ENCODE measurements around the gene SMC5.
"Not testable (repeated sequence)": the region's sequence is repeated elsewhere in the genome, so short reads cannot be mapped to it uniquely, and the experiment has no call there.

SMC5 gene

GRCh38 chr9:70258692-70259511 lies at the start of gene SMC5:
TSS of gene SMC5 (plus strand) at chr9:70258978. CDS start at chr9:70259079, 101 bp downstream.
- DNase-seq = peak; percentile 84

GRCh38 chr9:70217029-70217428 lies 41.7 kb upstream of the SMC5 start:
- no peak for DNase-seq

- no peak for DNase-seq
These were observed 40.0 kb upstream of the SMC5 start for GRCh38 chr9:70218767-70219166.

DNA sequence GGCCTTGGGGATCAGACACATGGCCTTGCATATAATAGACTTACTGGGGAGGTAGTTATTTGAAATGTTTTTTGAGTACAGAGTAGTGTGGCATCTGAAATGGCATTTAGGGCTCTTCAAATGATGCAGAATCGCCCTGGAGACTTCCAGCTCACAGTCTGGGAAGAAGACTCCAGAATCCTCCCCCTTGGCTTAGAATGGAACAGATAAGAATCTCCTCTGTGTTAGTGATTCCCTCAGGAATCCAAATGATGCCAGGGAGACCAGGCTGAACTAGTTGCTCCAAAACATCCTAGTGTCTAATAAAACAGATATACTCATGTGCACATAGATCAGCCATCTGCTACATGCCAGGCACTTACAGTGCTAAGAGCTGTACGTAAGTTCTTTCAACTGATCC lies 38.6 kb upstream of the SMC5 start:
- DNase-seq = no peak

DNA sequence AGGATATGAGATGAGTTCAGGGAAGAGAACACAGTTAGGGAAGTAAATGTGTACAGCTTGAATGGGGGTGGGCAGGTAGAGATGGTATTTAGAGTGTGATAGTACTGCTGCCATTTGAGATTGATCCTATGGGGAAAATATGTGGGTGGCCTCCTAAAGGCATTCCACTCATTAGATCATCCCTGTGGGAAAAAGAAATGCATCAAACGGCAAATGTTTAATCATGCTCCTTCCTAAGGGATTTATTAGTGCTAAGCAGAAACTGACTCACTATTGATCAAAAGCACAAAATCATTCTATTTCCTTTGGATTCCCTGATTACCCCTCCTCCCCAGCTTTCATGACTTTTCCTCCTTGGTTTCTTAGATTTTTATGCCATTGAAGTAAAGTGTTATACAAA lies 36.4 kb upstream of the SMC5 start:
- DNase-seq = no peak

DNA sequence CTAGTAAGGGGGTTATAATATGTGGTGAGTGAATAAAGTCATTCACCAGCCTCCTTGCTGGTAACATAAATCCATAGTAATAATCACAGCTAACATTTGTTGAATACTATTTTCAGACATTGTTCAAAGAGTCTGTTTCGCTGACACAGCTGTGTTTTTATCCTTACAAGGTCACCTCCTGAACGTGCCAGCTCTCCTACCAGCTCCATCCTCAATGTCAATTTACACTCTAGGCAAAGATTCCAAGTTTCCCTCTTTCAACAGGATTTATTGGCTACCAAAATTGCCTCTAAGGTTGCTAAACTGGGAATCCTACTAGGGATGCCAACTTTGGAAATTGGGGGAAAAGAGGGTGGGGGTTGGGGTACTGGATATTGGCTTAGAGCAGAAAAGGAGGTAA lies 30.7 kb upstream of the SMC5 start:
- no peak for DNase-seq

GRCh38 chr9:70228611-70229010 lies 30.2 kb upstream of the SMC5 start:
- DNase-seq = no peak

DNA sequence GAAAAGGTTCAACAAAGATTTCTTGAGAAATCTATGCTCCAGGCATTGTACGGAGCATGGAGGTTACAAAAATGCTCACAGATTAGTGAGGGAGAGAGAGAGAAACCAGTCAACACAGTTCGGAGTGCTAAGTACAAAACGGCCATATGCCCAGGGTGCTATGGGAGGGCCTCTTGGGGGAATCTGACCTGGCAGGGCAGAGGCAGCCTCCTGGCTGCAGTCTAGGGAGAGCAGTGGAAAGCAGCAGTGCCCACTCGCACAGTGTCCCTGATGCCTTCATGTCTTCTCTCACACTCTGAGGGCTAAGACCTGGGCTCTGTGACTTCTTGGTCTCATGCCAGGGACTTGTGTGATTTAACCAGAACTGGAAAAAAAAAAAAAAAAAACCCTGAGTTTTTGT lies 29.8 kb upstream of the SMC5 start:
- no peak for DNase-seq

- peak; percentile 3 for DNase-seq
These were observed 29.2 kb upstream of the SMC5 start for GRCh38 chr9:70229579-70229978.

GRCh38 chr9:70232476-70232875 lies 26.3 kb upstream of the SMC5 start:
- no peak for DNase-seq

DNA sequence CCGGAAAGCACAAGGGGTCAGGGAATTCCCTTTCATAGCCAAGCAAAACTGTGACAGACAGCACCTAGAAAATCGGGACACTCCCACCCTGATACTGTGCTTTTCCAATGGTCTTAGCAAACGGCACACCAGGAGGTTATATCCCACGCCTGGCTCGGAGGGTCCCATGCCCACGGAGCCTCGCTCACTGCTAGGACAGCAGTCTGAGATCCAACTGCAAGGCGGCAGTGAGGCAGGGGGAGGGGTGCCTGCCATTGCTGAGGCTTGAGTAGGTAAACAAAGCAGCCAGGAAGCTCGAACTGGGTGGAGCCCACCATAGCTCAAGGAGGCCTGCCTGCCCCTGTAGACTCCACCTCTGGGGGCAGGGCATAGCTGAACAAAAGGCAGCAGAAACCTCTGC lies 24.6 kb upstream of the SMC5 start:
- DNase-seq = not testable (repeated sequence)

GRCh38 chr9:70245952-70246351 lies 12.8 kb upstream of the SMC5 start:
- DNase-seq = not testable (repeated sequence)

- DNase-seq = no peak
These were observed 8.6 kb upstream of the SMC5 start for GRCh38 chr9:70250221-70250620.

DNA sequence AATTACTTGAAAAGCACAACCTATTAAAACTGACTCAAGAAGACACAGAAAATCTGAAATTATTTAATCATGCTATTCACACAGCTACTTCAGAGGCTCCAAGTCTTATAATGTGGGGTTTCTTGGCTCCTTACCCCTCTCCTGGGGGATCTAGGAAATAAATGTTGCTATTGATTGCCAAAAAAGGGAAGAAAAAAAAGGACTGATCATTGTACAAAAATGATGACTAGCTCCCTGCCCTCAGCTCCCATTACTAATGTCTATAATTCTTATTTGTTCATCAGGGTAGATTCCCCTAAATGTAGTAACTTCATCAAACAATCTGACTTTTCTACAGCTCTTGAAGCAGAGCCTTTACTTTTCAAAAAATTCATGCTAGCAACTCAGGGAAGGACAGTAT lies 3.3 kb upstream of the SMC5 start:
- no peak for DNase-seq

DNA sequence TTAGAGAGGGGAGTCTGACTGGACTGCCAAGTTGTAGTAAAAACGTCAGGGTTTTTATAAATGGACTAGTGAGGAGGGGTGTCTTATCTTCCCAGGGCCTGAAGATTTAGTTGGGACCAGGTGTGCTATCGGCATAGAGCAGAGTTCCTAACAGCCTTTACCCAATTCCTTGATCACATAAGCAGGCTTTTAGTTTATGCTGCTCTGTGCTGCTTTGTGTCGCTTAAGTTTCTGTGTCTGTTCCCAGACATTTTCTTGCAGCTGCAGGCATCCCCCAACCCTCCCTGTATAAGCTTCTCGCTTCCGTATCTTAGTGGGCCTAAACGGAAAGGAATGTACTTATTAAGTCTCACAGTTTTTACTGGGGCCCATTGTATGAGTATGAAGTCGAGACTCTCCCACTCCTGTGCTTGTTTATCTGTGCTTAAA lies 2.6 kb upstream of the SMC5 start:
- DNase-seq = no peak

- DNase-seq = no peak
These were observed 1.3 kb upstream of the SMC5 start for GRCh38 chr9:70257502-70257901.

GRCh38 chr9:70257991-70258691 lies 637 bp upstream of the SMC5 start:
- DNase-seq = peak; percentile 37

DNA sequence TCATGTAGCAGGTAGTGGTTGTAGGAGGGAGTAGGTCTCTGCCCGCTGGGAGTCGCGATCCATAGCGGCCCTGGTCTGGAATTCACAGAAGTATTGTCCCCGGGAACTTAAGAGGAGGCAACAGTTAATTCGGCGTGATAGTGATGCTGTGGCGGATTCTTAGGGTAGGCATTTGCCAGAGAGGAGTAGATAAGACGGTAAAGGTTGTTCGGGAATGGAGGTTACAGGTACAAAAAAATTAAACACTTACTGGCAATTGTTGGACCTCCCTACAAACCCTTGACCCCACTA lies 679 bp downstream of the SMC5 start:
- DNase-seq = no peak

- no peak for DNase-seq
These were observed 1.2 kb downstream of the SMC5 start for GRCh38 chr9:70260007-70260443.

GRCh38 chr9:70260606-70261005 lies 1.8 kb downstream of the SMC5 start:
- no peak for DNase-seq

DNA sequence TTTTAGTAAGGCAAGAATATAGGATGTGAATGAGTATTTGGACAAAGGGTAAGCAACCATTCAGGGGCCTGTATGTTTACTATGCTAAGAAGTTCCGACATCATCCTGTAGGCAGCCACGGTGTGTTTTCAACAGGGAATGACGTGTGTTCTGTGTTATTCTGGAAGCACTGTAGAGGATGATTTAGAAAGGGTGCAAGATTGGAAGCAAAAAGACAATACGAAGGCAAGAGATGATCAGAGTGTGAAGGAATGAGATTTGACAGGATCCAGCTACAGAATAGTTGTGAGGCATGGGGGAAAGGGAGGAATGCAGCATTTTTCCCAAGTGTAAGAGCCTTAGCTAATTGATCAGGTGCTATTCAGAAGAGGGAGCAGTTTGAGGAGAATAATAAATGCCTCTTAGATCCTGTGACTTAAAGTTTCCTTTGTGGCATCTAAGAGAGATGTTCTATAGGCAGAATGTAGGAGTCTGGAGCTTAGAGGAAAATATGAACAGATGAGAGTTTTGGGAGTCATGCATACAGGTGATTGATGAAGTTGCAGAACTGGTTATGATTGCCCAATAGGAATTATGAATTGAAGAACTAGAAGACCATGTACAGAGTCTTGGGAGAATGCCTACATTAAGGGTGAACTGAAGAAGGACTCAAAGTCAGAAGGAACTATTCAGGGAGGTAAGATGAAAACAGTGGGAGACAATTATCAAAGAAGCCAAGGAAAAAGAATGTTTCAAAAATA lies 2.5 kb downstream of the SMC5 start:
- no peak for DNase-seq

DNA sequence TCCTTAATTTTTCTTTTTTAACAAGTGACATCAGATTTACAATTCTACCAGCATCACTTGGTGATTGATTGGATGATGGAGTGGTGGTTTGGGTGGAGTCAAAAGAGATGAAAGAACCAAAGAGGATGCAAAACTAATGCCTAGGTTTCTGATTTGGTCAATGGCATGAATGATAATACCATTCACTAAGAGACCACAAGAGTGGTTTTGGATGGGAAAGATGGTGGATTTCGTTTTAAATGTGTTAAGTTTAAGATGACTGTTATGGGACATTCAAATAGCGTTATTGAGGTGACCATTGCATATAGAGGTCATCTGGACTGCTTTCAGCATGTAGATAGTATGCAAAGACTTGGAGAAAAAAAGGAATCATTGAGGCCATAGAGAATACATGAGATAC lies 3.6 kb downstream of the SMC5 start:
- DNase-seq = no peak

GRCh38 chr9:70262948-70263347 lies 4.2 kb downstream of the SMC5 start:
- DNase-seq = no peak

- DNase-seq = no peak
These were observed 4.6 kb downstream of the SMC5 start for GRCh38 chr9:70263421-70263820.

Data from NCI-H226 (cell line).